Measurements from ENCODE around the gene SERTM1.

The SERTM1 gene

DNA sequence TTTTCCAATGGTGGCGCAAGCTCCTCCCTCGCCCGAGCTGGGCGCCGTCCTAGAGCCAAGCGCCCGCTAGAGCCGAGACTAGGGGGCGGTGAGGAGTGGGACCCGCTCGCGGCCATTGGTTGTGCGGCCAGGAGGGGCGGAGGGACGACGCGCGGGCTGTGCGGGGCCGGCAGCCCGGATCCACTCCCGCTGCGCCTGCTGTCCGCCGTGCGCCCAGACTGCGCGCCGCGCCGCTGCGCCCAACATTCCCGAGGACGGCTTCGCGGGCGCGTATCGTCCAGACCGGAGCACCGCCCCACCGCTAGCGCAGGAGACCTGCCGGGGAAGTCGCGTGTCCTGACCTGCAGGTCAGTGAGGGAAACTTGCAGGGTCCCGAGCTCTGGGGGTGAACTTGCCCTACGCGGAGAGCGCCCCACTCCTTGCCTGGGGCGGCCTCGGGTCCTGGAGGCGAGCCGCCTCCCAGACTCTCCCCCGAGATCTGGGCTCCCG, at the start of gene SERTM1:
Gene SERTM1 (plus strand): TSS at position 183 of the 489 bp plus-strand sequence. CDS start 21,059 bp downstream, outside the sequence.
- H3K9me3 ChIP-seq (ENCODE audit: control insufficient read depth, insufficient read depth, low read length), result no peaks in the 10 kb centered on the region
- peaks cover 61% of the 10 kb centered on the region for H3K27me3 ChIP-seq (ENCODE audit: control insufficient read depth, insufficient read depth, low read length)
- H3K4me1 ChIP-seq (ENCODE audit: control insufficient read depth, insufficient read depth, low read length), result no peaks in the 10 kb centered on the region
- H3K36me3 ChIP-seq (ENCODE audit: control insufficient read depth, insufficient read depth, low read length), result no peaks in the 10 kb centered on the region
- peak within 1 kb of the TSS; percentile 76 for H3K4me3 ChIP-seq (ENCODE audit: low read depth, low read length)
- no peak within 1 kb of the TSS for H3K9ac ChIP-seq (ENCODE audit: low read depth, low read length)

DNA sequence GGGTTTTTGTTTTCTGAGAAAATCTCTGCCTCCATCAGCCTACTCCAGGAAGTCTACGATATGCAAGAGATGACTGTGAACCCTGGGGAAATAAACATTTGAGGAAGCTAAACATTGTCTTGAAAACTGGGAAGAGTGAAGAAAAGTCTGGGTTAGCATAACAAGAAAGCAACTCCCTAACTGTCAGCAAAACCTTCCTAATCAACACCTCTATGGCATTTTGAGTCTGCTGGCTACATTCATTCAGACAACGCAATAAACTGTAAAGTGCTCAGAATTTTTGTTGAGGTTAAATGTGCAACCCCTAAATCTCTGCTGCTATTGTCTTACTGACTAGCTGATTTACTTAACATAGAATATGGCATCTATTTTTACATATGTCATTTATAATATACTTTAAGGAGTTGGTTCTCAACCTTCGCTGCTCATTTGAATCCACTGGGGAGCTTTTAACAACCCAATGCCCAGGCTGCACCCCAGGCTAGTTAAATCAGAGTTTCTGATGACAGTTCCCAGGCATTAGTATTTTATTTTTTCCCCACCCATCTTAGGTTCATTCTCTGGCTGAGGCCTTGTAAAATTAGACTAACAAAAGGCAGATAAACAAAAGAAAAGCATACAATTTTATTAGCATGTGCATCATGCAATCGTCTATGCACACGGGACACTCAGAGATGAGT, 45.3 kb upstream of the SERTM1 start:
- peaks cover 12% of the 10 kb centered on the region for H3K4me1 ChIP-seq (ENCODE audit: control insufficient read depth, insufficient read depth, low read length)
- no peak overlapping the region for H3K4me3 ChIP-seq (ENCODE audit: low read depth, low read length)
- no peaks in the 10 kb centered on the region for H3K9me3 ChIP-seq (ENCODE audit: control insufficient read depth, insufficient read depth, low read length)

DNA sequence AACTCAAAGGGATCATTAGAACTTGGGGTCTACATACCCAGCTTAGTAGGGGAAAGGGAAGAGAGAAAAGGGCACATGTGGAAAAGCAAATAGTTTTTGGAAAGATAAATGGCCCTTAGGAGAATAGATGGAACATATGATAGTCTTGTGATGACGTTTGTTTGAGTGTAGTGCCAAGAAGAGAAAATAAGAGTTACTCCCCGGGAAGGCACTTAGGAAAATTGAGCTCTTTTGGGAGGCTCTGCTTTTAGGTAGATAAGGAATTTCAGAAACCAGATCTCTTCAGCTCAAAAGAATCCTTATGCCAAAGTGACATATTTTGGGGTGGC, 44.8 kb upstream of the SERTM1 start:
- no peak overlapping the region for H3K4me3 ChIP-seq (ENCODE audit: low read depth, low read length)
- H3K9me3 ChIP-seq (ENCODE audit: control insufficient read depth, insufficient read depth, low read length), result no peaks in the 10 kb centered on the region
- H3K36me3 ChIP-seq (ENCODE audit: control insufficient read depth, insufficient read depth, low read length), result no peaks in the 10 kb centered on the region
- H3K9ac ChIP-seq (ENCODE audit: low read depth, low read length), result no peak overlapping the region
- H3K27me3 ChIP-seq (ENCODE audit: control insufficient read depth, insufficient read depth, low read length), result no peaks in the 10 kb centered on the region
- H3K4me1 ChIP-seq (ENCODE audit: control insufficient read depth, insufficient read depth, low read length), result peaks cover 12% of the 10 kb centered on the region

More for the DNA sequence above, 45.3 kb upstream of the SERTM1 start:
- Histone ChIP-seq H3K9ac (ENCODE audit: low read depth, low read length) (no peak overlapping the region), H3K36me3 (ENCODE audit: control insufficient read depth, insufficient read depth, low read length) (no peaks in the 10 kb centered on the region), H3K27me3 (ENCODE audit: control insufficient read depth, insufficient read depth, low read length) (no peaks in the 10 kb centered on the region)

DNA sequence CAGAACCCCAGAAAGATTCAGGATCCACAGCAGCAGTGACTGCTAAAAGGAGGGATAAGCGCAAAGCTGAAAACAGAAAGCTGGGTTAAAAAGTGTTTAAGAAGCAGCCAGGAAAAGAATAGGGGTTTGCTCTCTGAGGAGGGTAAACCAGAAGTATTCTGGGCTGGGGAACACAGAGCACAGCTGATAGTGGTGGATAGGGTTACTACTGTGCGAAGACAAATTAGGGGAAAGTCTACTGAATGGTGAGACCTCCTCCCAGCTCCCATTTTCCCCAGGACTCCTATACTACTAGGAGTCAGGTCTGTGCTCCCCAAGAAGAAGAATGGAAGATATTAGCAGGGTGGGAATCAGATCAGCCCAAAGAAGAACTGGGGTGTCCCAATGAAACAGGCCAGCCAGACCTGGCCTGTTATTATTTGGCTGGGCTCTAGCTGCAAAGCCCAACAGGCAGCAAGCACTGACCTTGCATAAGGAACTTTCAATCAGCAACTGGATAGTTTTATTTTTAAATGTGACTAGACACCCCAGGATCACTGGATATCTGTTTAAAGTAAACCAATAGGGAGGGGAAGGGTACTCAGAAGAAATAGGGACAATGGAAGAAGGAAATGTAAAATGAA, 43.5 kb upstream of the SERTM1 start:
- Histone ChIP-seq H3K36me3 (ENCODE audit: control insufficient read depth, insufficient read depth, low read length) (no peaks in the 10 kb centered on the region), H3K27me3 (ENCODE audit: control insufficient read depth, insufficient read depth, low read length) (no peaks in the 10 kb centered on the region), H3K4me1 (ENCODE audit: control insufficient read depth, insufficient read depth, low read length) (peaks cover 12% of the 10 kb centered on the region), H3K9me3 (ENCODE audit: control insufficient read depth, insufficient read depth, low read length) (no peaks in the 10 kb centered on the region), H3K9ac (ENCODE audit: low read depth, low read length) (no peak overlapping the region), H3K4me3 (ENCODE audit: low read depth, low read length) (no peak overlapping the region)

DNA sequence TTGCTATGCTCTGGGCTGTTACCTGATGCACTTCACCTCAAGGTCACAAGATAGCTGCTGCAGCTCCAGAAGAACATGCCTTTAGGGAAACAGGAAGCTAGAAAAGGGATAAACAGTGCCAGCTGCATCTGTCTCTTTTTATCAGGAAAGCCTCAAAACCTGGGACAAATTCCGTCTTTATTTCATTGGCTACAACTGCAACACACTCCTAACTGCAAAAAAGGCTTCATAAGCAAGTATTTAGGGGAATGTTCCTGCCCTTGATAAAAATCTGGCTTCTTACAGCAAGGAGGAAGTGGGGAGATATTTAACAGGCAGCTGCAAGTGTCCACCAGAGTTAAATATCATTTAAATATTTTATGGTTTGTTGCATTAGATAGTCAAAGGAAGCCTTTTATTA, 34.2 kb upstream of the SERTM1 start:
- H3K4me1 ChIP-seq (ENCODE audit: control insufficient read depth, insufficient read depth, low read length), result no peaks in the 10 kb centered on the region
- H3K9me3 ChIP-seq (ENCODE audit: control insufficient read depth, insufficient read depth, low read length), result no peaks in the 10 kb centered on the region
- H3K9ac ChIP-seq (ENCODE audit: low read depth, low read length), result no peak overlapping the region
- H3K4me3 ChIP-seq (ENCODE audit: low read depth, low read length), result no peak overlapping the region
- no peaks in the 10 kb centered on the region for H3K36me3 ChIP-seq (ENCODE audit: control insufficient read depth, insufficient read depth, low read length)
- H3K27me3 ChIP-seq (ENCODE audit: control insufficient read depth, insufficient read depth, low read length), result no peaks in the 10 kb centered on the region

DNA sequence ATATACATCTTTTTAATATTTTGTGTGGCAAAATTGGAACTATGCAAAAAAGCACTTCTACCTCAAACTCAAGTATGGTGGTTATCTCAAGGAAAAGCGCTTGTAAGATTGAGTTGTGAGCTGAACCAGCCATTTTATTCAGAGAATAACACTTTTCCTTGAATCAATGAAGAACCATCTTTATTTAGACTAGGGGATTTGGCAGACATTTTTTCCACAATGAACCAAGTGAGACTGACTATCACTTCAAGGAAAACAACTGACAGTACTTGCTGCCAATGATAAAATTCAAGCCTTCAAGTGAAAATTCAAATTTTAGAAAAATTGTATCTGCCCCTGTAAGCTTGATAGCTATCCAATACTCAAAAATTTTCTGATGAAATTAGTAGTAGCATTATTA, 23.2 kb upstream of the SERTM1 start:
- no peaks in the 10 kb centered on the region for H3K9me3 ChIP-seq (ENCODE audit: control insufficient read depth, insufficient read depth, low read length)
- H3K4me1 ChIP-seq (ENCODE audit: control insufficient read depth, insufficient read depth, low read length), result no peaks in the 10 kb centered on the region
- H3K36me3 ChIP-seq (ENCODE audit: control insufficient read depth, insufficient read depth, low read length), result no peaks in the 10 kb centered on the region
- H3K4me3 ChIP-seq (ENCODE audit: low read depth, low read length), result no peak overlapping the region
- H3K27me3 ChIP-seq (ENCODE audit: control insufficient read depth, insufficient read depth, low read length), result no peaks in the 10 kb centered on the region
- H3K9ac ChIP-seq (ENCODE audit: low read depth, low read length), result no peak overlapping the region

DNA sequence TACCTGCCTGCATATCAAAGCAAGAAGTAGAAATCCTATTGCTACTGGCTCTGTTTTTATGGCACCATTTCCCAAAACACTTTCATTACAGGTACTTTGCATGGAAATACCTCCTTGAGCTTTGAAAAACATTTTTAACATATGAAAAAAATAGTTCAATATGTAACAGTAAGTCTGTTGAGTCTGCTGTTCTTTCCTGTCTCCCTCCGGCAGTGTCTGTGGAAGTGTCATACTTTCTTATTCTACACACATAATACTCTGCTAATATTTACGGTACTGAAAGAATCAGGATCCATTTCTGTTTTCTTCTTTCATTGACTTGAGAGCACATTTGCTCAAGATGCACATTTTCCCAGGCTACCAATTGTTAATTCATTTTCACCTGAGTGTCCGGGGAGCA, 8.2 kb upstream of the SERTM1 start:
- Histone ChIP-seq H3K4me1 (ENCODE audit: control insufficient read depth, insufficient read depth, low read length) (no peaks in the 10 kb centered on the region), H3K27me3 (ENCODE audit: control insufficient read depth, insufficient read depth, low read length) (peaks cover under 1% of the 10 kb centered on the region), H3K4me3 (ENCODE audit: low read depth, low read length) (no peak overlapping the region), H3K9ac (ENCODE audit: low read depth, low read length) (no peak overlapping the region), H3K9me3 (ENCODE audit: control insufficient read depth, insufficient read depth, low read length) (no peaks in the 10 kb centered on the region), H3K36me3 (ENCODE audit: control insufficient read depth, insufficient read depth, low read length) (no peaks in the 10 kb centered on the region)

DNA sequence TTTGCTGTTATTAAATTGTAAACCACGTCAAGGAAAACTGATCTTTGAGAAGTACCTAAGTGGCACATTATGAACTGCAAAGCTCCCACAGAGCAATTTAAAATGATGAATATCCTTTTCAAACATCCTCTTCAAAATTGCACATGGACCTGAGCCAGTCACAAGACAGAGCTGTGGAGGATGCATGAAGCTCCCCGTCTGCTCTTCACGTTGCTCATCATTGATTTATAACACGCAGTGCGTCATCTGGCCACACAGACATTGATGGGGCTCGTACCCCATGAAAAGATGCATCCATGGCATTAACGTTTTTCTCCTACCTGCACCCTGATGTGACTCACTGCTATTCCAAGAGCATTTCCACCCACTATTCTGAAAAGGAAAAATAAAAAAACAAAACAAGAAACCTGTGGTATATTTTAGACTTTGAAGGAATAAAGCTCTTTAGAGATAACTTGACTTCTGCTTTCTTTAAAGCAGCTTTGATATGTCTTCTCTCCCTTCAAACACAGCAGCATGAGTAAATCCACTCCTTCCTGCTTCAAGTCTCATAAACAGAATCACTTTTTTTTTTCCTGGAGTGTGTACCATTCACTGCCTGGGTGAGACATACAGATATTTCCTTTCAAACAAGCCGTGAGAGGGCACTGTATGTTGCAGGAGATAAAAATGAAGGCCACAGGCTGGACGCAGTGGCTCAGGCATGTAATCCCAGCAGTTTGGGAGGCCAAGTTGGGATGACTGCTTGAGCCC, 7.2 kb upstream of the SERTM1 start:
- Histone ChIP-seq H3K27me3 (ENCODE audit: control insufficient read depth, insufficient read depth, low read length) (peaks cover 11% of the 10 kb centered on the region), H3K4me1 (ENCODE audit: control insufficient read depth, insufficient read depth, low read length) (no peaks in the 10 kb centered on the region), H3K36me3 (ENCODE audit: control insufficient read depth, insufficient read depth, low read length) (no peaks in the 10 kb centered on the region), H3K9me3 (ENCODE audit: control insufficient read depth, insufficient read depth, low read length) (no peaks in the 10 kb centered on the region), H3K4me3 (ENCODE audit: low read depth, low read length) (no peak overlapping the region), H3K9ac (ENCODE audit: low read depth, low read length) (no peak overlapping the region)

DNA sequence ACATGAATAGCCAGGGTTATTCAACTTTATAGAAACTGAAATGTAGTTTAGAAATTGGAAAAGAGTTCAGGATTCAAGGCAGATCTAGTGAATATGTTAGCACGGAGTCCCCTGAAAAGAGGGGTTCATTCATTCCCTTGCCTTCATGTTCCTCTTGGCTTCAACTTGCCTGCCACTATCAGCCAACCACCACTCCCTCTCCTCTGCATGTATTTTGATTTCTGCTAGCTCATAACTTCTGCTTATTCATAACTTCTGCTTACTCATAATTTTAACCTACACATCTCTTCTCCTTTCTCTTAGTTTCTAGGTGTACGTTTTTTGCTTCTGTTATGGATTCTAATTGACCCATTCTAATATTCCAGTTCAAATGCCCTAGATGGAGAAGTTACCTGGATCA, 5.5 kb upstream of the SERTM1 start:
- Histone ChIP-seq H3K27me3 (ENCODE audit: control insufficient read depth, insufficient read depth, low read length) (peaks cover 27% of the 10 kb centered on the region), H3K4me1 (ENCODE audit: control insufficient read depth, insufficient read depth, low read length) (no peaks in the 10 kb centered on the region), H3K9me3 (ENCODE audit: control insufficient read depth, insufficient read depth, low read length) (no peaks in the 10 kb centered on the region), H3K36me3 (ENCODE audit: control insufficient read depth, insufficient read depth, low read length) (no peaks in the 10 kb centered on the region), H3K4me3 (ENCODE audit: low read depth, low read length) (no peak overlapping the region), H3K9ac (ENCODE audit: low read depth, low read length) (no peak overlapping the region)

DNA sequence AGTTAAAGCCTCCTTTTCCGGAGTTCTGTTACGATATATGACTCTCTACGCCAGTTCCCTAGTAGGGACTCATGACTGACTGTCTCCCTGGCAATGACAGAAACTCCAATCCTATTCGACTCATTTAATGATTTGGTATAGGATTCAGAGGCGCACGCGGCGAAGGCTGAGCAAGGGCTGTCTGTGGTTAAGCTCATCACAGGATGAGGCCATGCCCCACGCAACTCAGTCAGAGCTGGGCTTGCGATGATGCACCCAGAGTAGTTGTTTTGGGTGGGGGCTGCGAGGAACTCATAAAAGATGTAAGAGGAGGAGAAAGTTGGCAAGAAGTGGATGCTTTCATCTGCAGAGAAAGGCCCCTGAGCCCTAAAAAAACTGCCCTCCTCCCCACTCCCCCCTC, 468 bp upstream of the SERTM1 start:
- peak overlapping the region; percentile 76 for H3K4me3 ChIP-seq (ENCODE audit: low read depth, low read length)
- peaks cover 61% of the 10 kb centered on the region for H3K27me3 ChIP-seq (ENCODE audit: control insufficient read depth, insufficient read depth, low read length)
- no peaks in the 10 kb centered on the region for H3K9me3 ChIP-seq (ENCODE audit: control insufficient read depth, insufficient read depth, low read length)
- no peaks in the 10 kb centered on the region for H3K36me3 ChIP-seq (ENCODE audit: control insufficient read depth, insufficient read depth, low read length)
- H3K4me1 ChIP-seq (ENCODE audit: control insufficient read depth, insufficient read depth, low read length), result no peaks in the 10 kb centered on the region
- no peak overlapping the region for H3K9ac ChIP-seq (ENCODE audit: low read depth, low read length)

DNA sequence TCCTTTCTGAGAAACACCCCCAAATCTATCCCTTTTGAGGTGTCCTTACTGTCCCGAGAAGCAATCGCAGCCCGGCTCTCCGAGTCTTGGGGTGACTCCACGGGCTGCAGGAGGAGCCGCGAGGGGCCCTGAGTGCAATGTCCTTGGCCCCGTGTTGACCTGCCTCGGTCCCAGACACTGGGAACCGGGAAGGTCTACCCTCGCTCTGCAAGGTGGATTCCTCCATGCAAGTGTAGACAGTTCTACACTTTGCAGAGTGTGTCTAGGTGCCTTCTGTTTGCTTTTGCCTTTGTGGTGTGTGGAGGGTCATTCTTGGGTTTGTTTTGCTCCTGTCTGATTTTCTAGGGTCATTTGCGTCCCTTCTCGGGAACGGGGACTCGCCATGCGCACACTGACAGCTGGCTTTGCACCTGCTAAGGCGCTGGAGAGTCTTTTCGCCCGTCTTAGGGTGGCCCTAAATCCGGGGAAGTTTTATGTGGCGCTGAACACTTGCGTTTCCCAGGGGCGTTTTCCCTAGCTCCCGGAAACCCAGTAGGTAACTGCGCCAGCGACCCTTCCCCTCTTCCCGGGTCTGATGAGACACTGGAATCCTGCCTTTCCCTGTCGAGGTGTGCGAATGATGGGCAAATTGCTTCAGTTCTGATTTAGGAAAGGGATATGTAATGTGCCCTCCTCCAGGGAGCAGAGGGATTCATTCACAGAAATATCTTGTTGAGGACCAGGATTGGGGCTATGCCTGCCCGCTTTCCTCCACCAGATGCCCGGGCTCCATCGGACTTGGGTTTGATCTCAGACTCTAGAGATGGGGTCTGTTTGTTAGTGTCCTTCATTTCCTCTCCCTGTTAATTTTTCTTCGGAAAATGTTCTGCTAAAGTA, 755 bp downstream of the SERTM1 start:
- Histone ChIP-seq H3K27me3 (ENCODE audit: control insufficient read depth, insufficient read depth, low read length) (peaks cover 61% of the 10 kb centered on the region), H3K9ac (ENCODE audit: low read depth, low read length) (no peak overlapping the region)

More for the DNA sequence above, 755 bp downstream of the SERTM1 start:
- H3K4me3 ChIP-seq (ENCODE audit: low read depth, low read length), result peak overlapping the region; percentile 76
- H3K9me3 ChIP-seq (ENCODE audit: control insufficient read depth, insufficient read depth, low read length), result no peaks in the 10 kb centered on the region
- no peaks in the 10 kb centered on the region for H3K4me1 ChIP-seq (ENCODE audit: control insufficient read depth, insufficient read depth, low read length)
- no peaks in the 10 kb centered on the region for H3K36me3 ChIP-seq (ENCODE audit: control insufficient read depth, insufficient read depth, low read length)
